HuH-7.5 (cell line): ENCODE measurements around the gene C3orf70.

Experiments
- DNase-seq: peaks from one replicate; pipeline ENCODE4 v3.0.0; 2011; ENCODE audit warnings: low spot score

Gene C3orf70

GRCh38 chr3:185087419-185087818, 65.4 kb downstream of the C3orf70 start:
- DNase-seq, result no peak

- no peak for DNase-seq
These were observed 68.0 kb downstream of the C3orf70 start for GRCh38 chr3:185084901-185085300.

GRCh38 chr3:185084402-185084801, 68.5 kb downstream of the C3orf70 start:
- DNase-seq, result no peak

GRCh38 chr3:185082829-185083228, 70.0 kb downstream of the C3orf70 start:
- no peak for DNase-seq

- DNase-seq, result no peak
These were observed 70.7 kb downstream of the C3orf70 start for GRCh38 chr3:185082149-185082548.

- no peak for DNase-seq
These were observed 71.3 kb downstream of the C3orf70 start for GRCh38 chr3:185081521-185081920.

- DNase-seq, result no peak
These were observed 73.2 kb downstream of the C3orf70 start for GRCh38 chr3:185079625-185080024.

- no peak for DNase-seq
These were observed 76.6 kb downstream of the C3orf70 start for GRCh38 chr3:185076219-185076618.

- no peak for DNase-seq
These were observed 77.3 kb downstream of the C3orf70 start for GRCh38 chr3:185075547-185075946.

GRCh38 chr3:185071287-185071800, 81.5 kb downstream of the C3orf70 start:
- no peak for DNase-seq

- peak; percentile 57 for DNase-seq
These were observed 82.2 kb downstream of the C3orf70 start for GRCh38 chr3:185070491-185071286.

- DNase-seq, result no peak
These were observed 83.5 kb downstream of the C3orf70 start for GRCh38 chr3:185069037-185070030.

GRCh38 chr3:185067173-185067572, 85.7 kb downstream of the C3orf70 start:
- DNase-seq, result no peak

GRCh38 chr3:185066251-185066650, 86.6 kb downstream of the C3orf70 start:
- no peak for DNase-seq

- no peak for DNase-seq
These were observed 87.8 kb downstream of the C3orf70 start for GRCh38 chr3:185065059-185065458.

- no peak for DNase-seq
These were observed 89.4 kb downstream of the C3orf70 start for GRCh38 chr3:185063431-185063830.

GRCh38 chr3:185062191-185062590, 90.7 kb downstream of the C3orf70 start:
- no peak for DNase-seq

GRCh38 chr3:185060655-185061054, 92.2 kb downstream of the C3orf70 start:
- DNase-seq, result no peak

- DNase-seq, result no peak
These were observed 93.1 kb downstream of the C3orf70 start for GRCh38 chr3:185059766-185060165.

- DNase-seq, result no peak
These were observed 94.1 kb downstream of the C3orf70 start for GRCh38 chr3:185058796-185059195.

- DNase-seq, result no peak
These were observed 95.0 kb downstream of the C3orf70 start for GRCh38 chr3:185057829-185058228.

GRCh38 chr3:185056908-185057307, 96.0 kb downstream of the C3orf70 start:
- no peak for DNase-seq

GRCh38 chr3:185052631-185053030, 100.2 kb downstream of the C3orf70 start:
- DNase-seq, result no peak
